GM19025 (cell line): ENCODE results near the gene CMPK1.
"Not testable (repeated sequence)": the region's sequence is repeated elsewhere in the genome, so short reads cannot be mapped to it uniquely, and the experiment has no call there.

Experiments
- ATAC-seq: cut with Tn5 transposase; IDR thresholded peaks from one replicate; pipeline ENCODE4 v1.9.1; 2021; ENCODE audit warnings: mild to moderate bottlenecking, low read depth, moderate library complexity; ENCODE audit not compliant: unreplicated experiment

Gene CMPK1

GRCh38 chr1:47334765-47335435 is 1.3 kb downstream of the CMPK1 start:
- no peak for ATAC-seq

GRCh38 chr1:47337350-47337749 is 3.8 kb downstream of the CMPK1 start:
- no peak for ATAC-seq

GRCh38 chr1:47338249-47339077 is 4.9 kb downstream of the CMPK1 start:
- ATAC-seq: no peak

- ATAC-seq: no peak
Measured at GRCh38 chr1:47340227-47340626, 6.6 kb downstream of the CMPK1 start.

- ATAC-seq: not testable (repeated sequence)
Measured at GRCh38 chr1:47346979-47347378, 13.4 kb downstream of the CMPK1 start.

GRCh38 chr1:47347735-47348134 is 14.1 kb downstream of the CMPK1 start:
- no peak for ATAC-seq

- no peak for ATAC-seq
Measured at GRCh38 chr1:47348246-47348645, 14.7 kb downstream of the CMPK1 start.

- peak; percentile 86 for ATAC-seq
Measured at GRCh38 chr1:47351305-47351704, 17.7 kb downstream of the CMPK1 start.

GRCh38 chr1:47361380-47361779 is 27.8 kb downstream of the CMPK1 start:
- no peak for ATAC-seq

GRCh38 chr1:47362828-47363227 is 29.2 kb downstream of the CMPK1 start:
- ATAC-seq: no peak

- no peak for ATAC-seq
Measured at GRCh38 chr1:47367651-47368050, 34.1 kb downstream of the CMPK1 start.

- no peak for ATAC-seq
Measured at GRCh38 chr1:47371016-47371517, 37.5 kb downstream of the CMPK1 start.

GRCh38 chr1:47374501-47374900 is 40.9 kb downstream of the CMPK1 start:
- ATAC-seq: no peak

GRCh38 chr1:47378147-47378546 is 44.6 kb downstream of the CMPK1 start:
- ATAC-seq: no peak

GRCh38 chr1:47380699-47381098 is 47.1 kb downstream of the CMPK1 start:
- no peak for ATAC-seq

GRCh38 chr1:47382399-47382983 is 48.9 kb downstream of the CMPK1 start:
- ATAC-seq: no peak

- ATAC-seq: no peak
Measured at GRCh38 chr1:47384083-47384482, 50.5 kb downstream of the CMPK1 start.

- ATAC-seq: no peak
Measured at GRCh38 chr1:47385020-47385419, 51.4 kb downstream of the CMPK1 start.

- no peak for ATAC-seq
Measured at GRCh38 chr1:47386268-47386667, 52.7 kb downstream of the CMPK1 start.

GRCh38 chr1:47388030-47388890 is 54.7 kb downstream of the CMPK1 start:
- ATAC-seq: no peak

- peak; percentile 54 for ATAC-seq
Measured at GRCh38 chr1:47388891-47389238, 55.3 kb downstream of the CMPK1 start.
